Endothelial cell of umbilical vein (primary cell): Measurements from ENCODE around the gene RAB8A.

Source experiments
- CTCF ChIP-seq, 2 donors: IDR thresholded peaks; 1 replicate in 1 of 2; 2 replicates in 1 of 2; pipeline ENCODE4 v1.5.1; 2011; ENCODE audit warnings: low read length in 2 of 2, mild to moderate bottlenecking in 2 of 2, moderate library complexity in 2 of 2, control low read depth in 1 of 2, inconsistent platforms in 1 of 2, low read depth in 1 of 2; ENCODE audit not compliant: insufficient read depth in 1 of 2; ENCODE audit errors: extremely low read depth in 1 of 2
- FOS ChIP-seq: IDR thresholded peaks from 2 replicates; pipeline ENCODE4 v1.6.1; 2011; ENCODE audit warnings: mild to moderate bottlenecking, low read length, moderate library complexity, borderline replicate concordance; ENCODE audit not compliant: insufficient read depth
- MYC ChIP-seq: IDR thresholded peaks from one replicate; pipeline ENCODE4 v1.6.1; 2011; ENCODE audit warnings: mild to moderate bottlenecking, low read depth, low read length
- POLR2A ChIP-seq: IDR thresholded peaks from 2 replicates; pipeline ENCODE4 v1.6.1; 2012; ENCODE audit warnings: low read depth, mild to moderate bottlenecking, control low read depth, low read length
- TF ChIP-seq, protein P1 (sequence below): IDR thresholded peaks from 2 replicates; pipeline ENCODE4 v1.6.1; 2011; ENCODE audit not compliant: insufficient read depth, insufficient read length

DNA sequence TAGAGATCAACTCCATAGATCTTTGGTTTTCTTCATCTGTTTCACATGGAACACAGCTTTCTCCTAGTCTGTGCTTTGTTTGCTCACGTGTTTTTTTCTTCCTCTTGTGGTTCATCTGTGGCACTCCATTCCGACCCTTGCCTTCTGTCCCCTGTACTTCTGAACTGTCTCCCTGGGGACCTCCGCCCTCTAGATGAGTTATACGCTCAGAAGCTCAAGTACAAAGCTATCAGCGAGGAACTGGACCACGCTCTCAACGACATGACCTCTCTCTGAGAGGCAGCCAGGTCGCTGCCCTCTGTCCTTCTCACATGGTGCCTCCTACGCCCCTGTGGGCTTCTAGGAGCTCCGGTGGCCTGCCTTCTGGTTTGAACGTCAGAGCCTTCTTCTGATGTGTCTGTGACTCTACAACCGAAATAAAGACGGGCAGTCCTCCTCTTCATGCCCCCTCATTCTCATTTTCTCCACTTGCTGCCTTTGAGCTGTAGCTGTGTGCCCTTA is 16.6 kb upstream of the RAB8A start:
- TF ChIP-seq POLR2A (no peak), MYC (no peak), CTCF (IDR thresholded peaks at IDR 0.05; ENCODE audit: extremely low read depth in 1 of 2, insufficient read depth in 1 of 2, low read depth in 1 of 2, low read length in 2 of 2) (no peak), FOS (no peak)
- TF ChIP-seq, protein P1, sequence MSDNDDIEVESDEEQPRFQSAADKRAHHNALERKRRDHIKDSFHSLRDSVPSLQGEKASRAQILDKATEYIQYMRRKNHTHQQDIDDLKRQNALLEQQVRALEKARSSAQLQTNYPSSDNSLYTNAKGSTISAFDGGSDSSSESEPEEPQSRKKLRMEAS = no peak
